GM23248 (cell line): ENCODE data around the gene NDUFA11.

Experiments
- EZH2 ChIP-seq: fragments of 200-600 bp; sonication (generic); IDR thresholded peaks from 2 replicates; pipeline ENCODE4 v1.6.1; 2018; ENCODE audit warnings: antibody characterized with exemption, mild to moderate bottlenecking; ENCODE audit not compliant: insufficient read depth, poor library complexity, severe bottlenecking
- EZH2phosphoT487 ChIP-seq: fragments of 200-600 bp; sonication (generic); IDR thresholded peaks from 2 replicates; pipeline ENCODE4 v1.6.1; 2018; ENCODE audit warnings: antibody characterized with exemption, moderate library complexity, mild to moderate bottlenecking, low read depth; ENCODE audit not compliant: insufficient read depth

DNA sequence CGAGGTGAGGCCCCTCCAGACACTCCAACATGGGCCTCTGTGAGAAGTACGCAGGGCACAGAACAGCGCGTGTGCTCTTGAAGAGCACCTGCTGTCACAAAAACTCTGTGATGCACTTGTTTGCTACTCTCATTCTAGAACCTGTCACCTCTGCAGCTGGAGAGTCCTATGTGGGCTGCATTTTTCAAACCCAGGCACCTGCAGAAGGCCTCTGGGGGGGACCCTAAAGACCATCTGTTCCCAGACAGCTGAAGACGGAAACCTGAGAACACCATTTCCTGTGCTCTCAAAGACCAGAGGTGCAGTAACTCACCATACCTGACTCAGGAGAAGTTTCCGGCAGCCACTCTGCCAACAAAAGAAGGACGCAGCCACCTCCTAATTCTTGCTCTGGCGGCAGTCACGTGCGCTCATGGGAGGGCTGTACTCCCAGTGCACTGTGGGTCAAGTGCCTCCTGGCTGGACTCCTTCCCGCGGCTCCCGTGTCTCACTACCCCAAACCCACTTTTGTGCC lies 46.3 kb upstream of the NDUFA11 start:
- TF ChIP-seq EZH2 (no peak), EZH2phosphoT487 (no peak)
